ENCODE measurements around the gene CACNA1B. TPM values are rescaled to one million over a fixed set of nuclear protein-coding genes. Genes with fewer than 3 reads are reported as not detected.

Gene CACNA1B
- polyA plus RNA-seq, 2 of the 4 experiments (the other 2 are of a cell fraction), result 0.03 to 0.06 TPM

DNA sequence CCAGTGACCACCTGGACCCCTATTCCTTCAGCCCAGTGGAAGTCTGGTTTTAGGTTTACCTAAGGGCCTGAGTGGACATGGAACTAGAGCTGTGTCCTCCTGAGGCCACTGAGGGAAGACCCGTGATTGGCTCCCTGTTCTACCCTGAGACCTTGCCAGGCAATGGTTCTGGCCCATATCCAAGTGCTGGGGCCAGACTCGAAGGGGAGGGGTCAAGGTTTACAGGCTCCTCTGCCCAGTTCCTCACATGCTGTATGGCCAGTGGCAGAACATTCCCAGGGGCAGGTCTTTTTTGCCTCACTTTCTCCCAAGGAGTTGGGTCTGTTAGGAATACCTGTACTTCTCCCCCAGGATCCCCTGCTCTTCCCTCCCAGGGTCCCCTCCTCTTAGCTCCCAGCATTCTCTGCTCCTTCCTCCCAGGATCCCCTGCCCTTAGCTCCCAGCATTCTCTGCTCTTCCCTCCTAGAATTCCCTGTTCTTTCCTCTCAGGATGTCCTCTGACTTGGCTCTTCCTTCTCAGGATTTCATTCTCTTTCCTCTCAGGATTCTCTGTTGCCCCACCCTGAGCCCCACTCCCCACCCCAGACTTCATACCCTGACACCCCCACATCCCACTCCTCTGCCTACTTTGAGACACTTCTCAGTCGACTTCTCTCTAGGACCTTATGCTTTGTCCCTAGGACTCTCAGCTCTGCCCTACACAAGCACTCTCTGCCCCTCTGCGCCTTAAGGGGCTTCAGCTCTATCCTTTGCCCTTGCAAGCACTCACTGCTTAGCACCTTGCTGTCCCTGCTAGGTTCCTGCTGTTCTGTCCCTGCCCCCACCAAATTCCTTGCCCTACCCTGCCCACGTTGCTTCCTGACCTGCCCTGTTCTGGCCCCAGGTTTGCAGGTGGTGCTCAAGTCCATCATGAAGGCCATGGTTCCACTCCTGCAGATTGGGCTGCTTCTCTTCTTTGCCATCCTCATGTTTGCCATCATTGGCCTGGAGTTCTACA, 36.5 kb downstream of the CACNA1B start:
- TF ChIP-seq FOXS1 (CRISPR knock-in tag; IDR thresholded peaks at IDR 0.05), result no peak
- no peak for TF ChIP-seq HOXB5 (CRISPR knock-in tag; IDR thresholded peaks at IDR 0.05)
- TF ChIP-seq CEBPB (IDR thresholded peaks at IDR 0.05), result no peak
- TF ChIP-seq, protein P1, sequence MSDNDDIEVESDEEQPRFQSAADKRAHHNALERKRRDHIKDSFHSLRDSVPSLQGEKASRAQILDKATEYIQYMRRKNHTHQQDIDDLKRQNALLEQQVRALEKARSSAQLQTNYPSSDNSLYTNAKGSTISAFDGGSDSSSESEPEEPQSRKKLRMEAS (IDR thresholded peaks at IDR 0.05), result no peak
- TF ChIP-seq SMC3 (IDR thresholded peaks at IDR 0.05), result no peak
- no peak overlapping the region for H3K4me2 ChIP-seq
- DNase-seq (ENCODE audit: low read depth in 1 of 2, low spot score in 1 of 2) (no peak), FAIRE-seq (no peak), ATAC-seq (no peak)
- CTCF ChIA-PET, result interaction anchor here (0.8 to 1.2 kb wide), 3 partner anchors 10 to 108 kb away, joined by 3 read pairs; no protein-coding TSS in a partner anchor
- H3K9me3 ChIP-seq, result no peaks in the 10 kb centered on the region
- no peak overlapping the region for H3K4me3 ChIP-seq
- 4% methylated on average over 5 of the region's 5 CpGs for WGBS (ENCODE audit: missing lambda C conversion rate)
- POLR2A ChIA-PET, result no interaction called here
- no peak overlapping the region for H3K27ac ChIP-seq
- no peaks in the 10 kb centered on the region for H3K4me1 ChIP-seq

DNA sequence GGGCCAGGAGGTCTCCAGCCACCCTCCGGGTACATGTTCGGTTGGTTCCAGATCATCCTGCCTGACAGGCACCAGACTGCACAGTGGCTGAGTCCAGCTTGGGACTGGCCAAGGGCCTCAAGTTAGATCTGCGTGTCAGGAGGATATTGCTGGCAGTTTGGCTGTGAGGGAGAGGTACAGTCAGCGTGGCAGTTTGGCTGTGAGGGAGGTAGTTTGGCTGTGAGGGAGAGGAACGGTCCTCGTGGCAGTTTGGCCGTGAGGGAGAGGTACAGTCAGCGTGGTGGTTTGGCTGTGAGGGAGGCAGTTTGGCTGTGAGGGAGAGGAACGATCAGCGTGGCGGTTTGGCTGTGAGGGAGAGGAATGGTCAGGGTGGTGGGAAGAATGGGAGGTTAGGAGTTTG, 39.0 kb downstream of the CACNA1B start:
- no peak overlapping the region for H3K4me3 ChIP-seq
- ChIA-PET POLR2A (no interaction called here), CTCF (no interaction called here)
- TF ChIP-seq JUNB (IDR thresholded peaks at IDR 0.05), result no peak
- TF ChIP-seq, protein P2, sequence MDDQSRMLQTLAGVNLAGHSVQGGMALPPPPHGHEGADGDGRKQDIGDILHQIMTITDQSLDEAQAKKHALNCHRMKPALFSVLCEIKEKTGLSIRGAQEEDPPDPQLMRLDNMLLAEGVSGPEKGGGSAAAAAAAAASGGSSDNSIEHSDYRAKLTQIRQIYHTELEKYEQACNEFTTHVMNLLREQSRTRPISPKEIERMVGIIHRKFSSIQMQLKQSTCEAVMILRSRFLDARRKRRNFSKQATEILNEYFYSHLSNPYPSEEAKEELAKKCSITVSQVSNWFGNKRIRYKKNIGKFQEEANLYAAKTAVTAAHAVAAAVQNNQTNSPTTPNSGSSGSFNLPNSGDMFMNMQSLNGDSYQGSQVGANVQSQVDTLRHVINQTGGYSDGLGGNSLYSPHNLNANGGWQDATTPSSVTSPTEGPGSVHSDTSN (IDR thresholded peaks at IDR 0.05), result no peak
- no peak for TF ChIP-seq TP53 (CRISPR knock-in tag; IDR thresholded peaks at IDR 0.05)
- no peak for TF ChIP-seq KDM5A (IDR thresholded peaks at IDR 0.05)
- TF ChIP-seq HOXA7 (CRISPR knock-in tag; IDR thresholded peaks at IDR 0.05), result no peak
- TF ChIP-seq HDAC2 (IDR thresholded peaks at IDR 0.05), result no peak
- no peak for TF ChIP-seq RAD21 (conservative IDR thresholded peaks at IDR 0.05 in 1 of 2, IDR thresholded peaks at IDR 0.05 in 1 of 2)
- no peak overlapping the region for H3K4me2 ChIP-seq
- no peak overlapping the region for H3K27ac ChIP-seq
- H3K9me3 ChIP-seq, result no peaks in the 10 kb centered on the region
- no peak for DNase-seq (ENCODE audit: low read depth in 1 of 2, low spot score in 1 of 2)
- FAIRE-seq, result no peak
- ATAC-seq, result no peak; a peak in 1 of 6 replicates
- H3K4me1 ChIP-seq, result no peaks in the 10 kb centered on the region
- 49% methylated on average over 9 of the region's 11 CpGs for WGBS (ENCODE audit: missing lambda C conversion rate)

DNA sequence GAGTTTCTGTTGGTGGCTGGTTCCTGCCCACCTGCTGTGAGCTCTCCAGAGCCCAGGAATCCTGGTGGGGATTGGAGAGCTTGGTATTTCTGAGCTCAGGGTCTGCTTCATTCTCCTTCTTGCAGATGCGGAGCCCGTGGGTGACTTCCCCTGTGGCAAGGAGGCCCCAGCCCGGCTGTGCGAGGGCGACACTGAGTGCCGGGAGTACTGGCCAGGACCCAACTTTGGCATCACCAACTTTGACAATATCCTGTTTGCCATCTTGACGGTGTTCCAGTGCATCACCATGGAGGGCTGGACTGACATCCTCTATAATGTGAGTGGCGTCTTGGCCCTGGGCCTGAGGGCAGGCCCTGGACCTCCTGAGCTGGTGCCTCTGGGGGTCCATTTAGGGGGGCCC, 39.5 kb downstream of the CACNA1B start:
- no peaks in the 10 kb centered on the region for H3K4me1 ChIP-seq
- DNase-seq (ENCODE audit: low read depth in 1 of 2, low spot score in 1 of 2), result no peak
- no peak for ATAC-seq
- 36% methylated on average over 8 of the region's 8 CpGs for WGBS (ENCODE audit: missing lambda C conversion rate)
- FAIRE-seq, result no peak
- no peak for TF ChIP-seq PHF8 (IDR thresholded peaks at IDR 0.05; ENCODE audit: borderline replicate concordance, low read depth)
- TF ChIP-seq RARB (CRISPR knock-in tag; IDR thresholded peaks at IDR 0.05), result no peak
- TF ChIP-seq GATA3 (IDR thresholded peaks at IDR 0.05; ENCODE audit: borderline replicate concordance), result no peak
- TF ChIP-seq, protein P3, sequence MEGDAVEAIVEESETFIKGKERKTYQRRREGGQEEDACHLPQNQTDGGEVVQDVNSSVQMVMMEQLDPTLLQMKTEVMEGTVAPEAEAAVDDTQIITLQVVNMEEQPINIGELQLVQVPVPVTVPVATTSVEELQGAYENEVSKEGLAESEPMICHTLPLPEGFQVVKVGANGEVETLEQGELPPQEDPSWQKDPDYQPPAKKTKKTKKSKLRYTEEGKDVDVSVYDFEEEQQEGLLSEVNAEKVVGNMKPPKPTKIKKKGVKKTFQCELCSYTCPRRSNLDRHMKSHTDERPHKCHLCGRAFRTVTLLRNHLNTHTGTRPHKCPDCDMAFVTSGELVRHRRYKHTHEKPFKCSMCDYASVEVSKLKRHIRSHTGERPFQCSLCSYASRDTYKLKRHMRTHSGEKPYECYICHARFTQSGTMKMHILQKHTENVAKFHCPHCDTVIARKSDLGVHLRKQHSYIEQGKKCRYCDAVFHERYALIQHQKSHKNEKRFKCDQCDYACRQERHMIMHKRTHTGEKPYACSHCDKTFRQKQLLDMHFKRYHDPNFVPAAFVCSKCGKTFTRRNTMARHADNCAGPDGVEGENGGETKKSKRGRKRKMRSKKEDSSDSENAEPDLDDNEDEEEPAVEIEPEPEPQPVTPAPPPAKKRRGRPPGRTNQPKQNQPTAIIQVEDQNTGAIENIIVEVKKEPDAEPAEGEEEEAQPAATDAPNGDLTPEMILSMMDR (IDR thresholded peaks at IDR 0.05), result no peak
- no peak for TF ChIP-seq POLR2AphosphoS2 (conservative IDR thresholded peaks at IDR 0.05; ENCODE audit: low read length)
- TF ChIP-seq, protein P4, sequence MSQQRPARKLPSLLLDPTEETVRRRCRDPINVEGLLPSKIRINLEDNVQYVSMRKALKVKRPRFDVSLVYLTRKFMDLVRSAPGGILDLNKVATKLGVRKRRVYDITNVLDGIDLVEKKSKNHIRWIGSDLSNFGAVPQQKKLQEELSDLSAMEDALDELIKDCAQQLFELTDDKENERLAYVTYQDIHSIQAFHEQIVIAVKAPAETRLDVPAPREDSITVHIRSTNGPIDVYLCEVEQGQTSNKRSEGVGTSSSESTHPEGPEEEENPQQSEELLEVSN (IDR thresholded peaks at IDR 0.05; ENCODE audit: borderline replicate concordance, low read depth), result no peak
- TF ChIP-seq RCOR1 (IDR thresholded peaks at IDR 0.05; ENCODE audit: low read depth, low read length), result no peak
- TF ChIP-seq TP53 (CRISPR knock-in tag; IDR thresholded peaks at IDR 0.05), result no peak
- TF ChIP-seq RNF2 (IDR thresholded peaks at IDR 0.05; ENCODE audit: borderline replicate concordance, low read depth), result no peak
- TF ChIP-seq, protein P5, sequence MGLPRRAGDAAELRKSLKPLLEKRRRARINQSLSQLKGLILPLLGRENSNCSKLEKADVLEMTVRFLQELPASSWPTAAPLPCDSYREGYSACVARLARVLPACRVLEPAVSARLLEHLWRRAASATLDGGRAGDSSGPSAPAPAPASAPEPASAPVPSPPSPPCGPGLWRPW (IDR thresholded peaks at IDR 0.05), result no peak
- no peak for TF ChIP-seq NR3C1 (IDR thresholded peaks at IDR 0.05)
- TF ChIP-seq RFX5 (IDR thresholded peaks at IDR 0.05), result no peak
- TF ChIP-seq HDAC2 (IDR thresholded peaks at IDR 0.05), result no peak
- TF ChIP-seq RAD21 (conservative IDR thresholded peaks at IDR 0.05 in 1 of 2, IDR thresholded peaks at IDR 0.05 in 1 of 2), result no peak
- H3K4me3 ChIP-seq, result no peak overlapping the region
- H3K9me3 ChIP-seq, result no peaks in the 10 kb centered on the region
- H3K4me2 ChIP-seq, result no peak overlapping the region
- H3K27ac ChIP-seq, result no peak overlapping the region
- ChIA-PET CTCF (interaction anchor here (0.6 kb wide), 1 partner anchor 13 kb away, joined by 3 read pairs; no protein-coding TSS in a partner anchor), POLR2A (no interaction called here)
